Calu3 (cell line): ENCODE data around the gene SLC35A3. TPM values are rescaled to one million over a fixed set of nuclear protein-coding genes. Genes with fewer than 3 reads are reported as not detected.

Experiments
- BruUV-seq: library from RNA; stranded (reverse); fragments of 400-500 nt; replicated peaks from 2 replicates; lab custom pipeline; 2021; lab: Mats Ljungman, UMichigan
- CTCF ChIA-PET: fragments of 300-600 bp; sonication (Branson Sonifier 250); formaldehyde crosslinking; loops from one replicate; lab custom pipeline; 2022; ENCODE audit warnings: antibody characterized with exemption; lab: Charles Lee
- DNase-seq: peaks from one replicate; pipeline ENCODE4 v3.0.0; 2022
- H3K27ac Mint-ChIP-seq: one replicate; pipeline ENCODE4 v1.8.0; 2022; ENCODE audit warnings: mixed read lengths; ENCODE audit not compliant: unreplicated experiment
- H3K27me3 Mint-ChIP-seq: one replicate; pipeline ENCODE4 v1.8.0; 2022; ENCODE audit warnings: mixed read lengths; ENCODE audit not compliant: unreplicated experiment
- H3K36me3 Mint-ChIP-seq: one replicate; pipeline ENCODE4 v1.8.0; 2022; ENCODE audit warnings: mild to moderate bottlenecking, moderate library complexity, mixed read lengths; ENCODE audit not compliant: insufficient read depth, unreplicated experiment
- H3K4me1 Mint-ChIP-seq: one replicate; pipeline ENCODE4 v1.8.0; 2022; ENCODE audit warnings: mild to moderate bottlenecking, low read depth, mixed read lengths; ENCODE audit not compliant: unreplicated experiment
- H3K4me3 Mint-ChIP-seq: one replicate; pipeline ENCODE4 v1.8.0; 2022; ENCODE audit warnings: mild to moderate bottlenecking, low read depth, moderate library complexity, mixed read lengths; ENCODE audit not compliant: unreplicated experiment
- H3K9me3 Mint-ChIP-seq: one replicate; pipeline ENCODE4 v1.8.0; 2022; ENCODE audit warnings: low read depth, mixed read lengths; ENCODE audit not compliant: unreplicated experiment
- intact Hi-C: fragments of 100-400 bp; cut with micrococcal nuclease; formaldehyde crosslinking; loops from one replicate; pipeline ENCODE4 v1.10.0; 2022; ENCODE audit not compliant: unreplicated experiment
- total RNA-seq: library from RNA; stranded (reverse); gene quantifications from 2 replicates; pipeline ENCODE4 v1.2.3, GENCODE V29; 2022
- TF ChIP-seq, protein P1 (sequence below): fragments of 200-600 bp; IDR thresholded peaks from one replicate; pipeline ENCODE4 v1.8.0; 2022; ENCODE audit warnings: antibody characterized with exemption; ENCODE audit not compliant: unreplicated experiment

Gene SLC35A3
- total RNA-seq, 1 experiment from 2014 or later: 31.2 TPM

GRCh38 chr1:100053727-100054126 is 83.9 kb downstream of the SLC35A3 start:
- CTCF ChIA-PET: no interaction called here
- H3K9me3 Mint-ChIP-seq: no peaks in the 10 kb centered on the region
- TF ChIP-seq, protein P1, sequence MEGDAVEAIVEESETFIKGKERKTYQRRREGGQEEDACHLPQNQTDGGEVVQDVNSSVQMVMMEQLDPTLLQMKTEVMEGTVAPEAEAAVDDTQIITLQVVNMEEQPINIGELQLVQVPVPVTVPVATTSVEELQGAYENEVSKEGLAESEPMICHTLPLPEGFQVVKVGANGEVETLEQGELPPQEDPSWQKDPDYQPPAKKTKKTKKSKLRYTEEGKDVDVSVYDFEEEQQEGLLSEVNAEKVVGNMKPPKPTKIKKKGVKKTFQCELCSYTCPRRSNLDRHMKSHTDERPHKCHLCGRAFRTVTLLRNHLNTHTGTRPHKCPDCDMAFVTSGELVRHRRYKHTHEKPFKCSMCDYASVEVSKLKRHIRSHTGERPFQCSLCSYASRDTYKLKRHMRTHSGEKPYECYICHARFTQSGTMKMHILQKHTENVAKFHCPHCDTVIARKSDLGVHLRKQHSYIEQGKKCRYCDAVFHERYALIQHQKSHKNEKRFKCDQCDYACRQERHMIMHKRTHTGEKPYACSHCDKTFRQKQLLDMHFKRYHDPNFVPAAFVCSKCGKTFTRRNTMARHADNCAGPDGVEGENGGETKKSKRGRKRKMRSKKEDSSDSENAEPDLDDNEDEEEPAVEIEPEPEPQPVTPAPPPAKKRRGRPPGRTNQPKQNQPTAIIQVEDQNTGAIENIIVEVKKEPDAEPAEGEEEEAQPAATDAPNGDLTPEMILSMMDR: no peak
- no peak overlapping the region for H3K27ac Mint-ChIP-seq
- DNase-seq: no peak
- H3K36me3 Mint-ChIP-seq: peaks cover 5% of the 10 kb centered on the region
- H3K27me3 Mint-ChIP-seq: no peaks in the 10 kb centered on the region
- intact Hi-C loops: no loop called here
- H3K4me1 Mint-ChIP-seq: peaks cover 5% of the 10 kb centered on the region
- BruUV-seq: no TSS peak
- no peak overlapping the region for H3K4me3 Mint-ChIP-seq

- no TSS peak for BruUV-seq
- Mint-ChIP-seq H3K9me3 (no peaks in the 10 kb centered on the region), H3K4me1 (no peaks in the 10 kb centered on the region), H3K27ac (no peak overlapping the region), H3K4me3 (no peak overlapping the region), H3K36me3 (peaks cover 11% of the 10 kb centered on the region), H3K27me3 (no peaks in the 10 kb centered on the region)
- no peak for DNase-seq
- CTCF ChIA-PET: no interaction called here
- intact Hi-C loops: no loop called here
- TF ChIP-seq, protein P1: no peak
These were observed 91.9 kb downstream of the SLC35A3 start for GRCh38 chr1:100061681-100062080.

GRCh38 chr1:100065183-100065968 is 95.6 kb downstream of the SLC35A3 start:
- no peaks in the 10 kb centered on the region for H3K27me3 Mint-ChIP-seq
- CTCF ChIA-PET: no interaction called here
- BruUV-seq: no TSS peak
- H3K4me3 Mint-ChIP-seq: no peak overlapping the region
- peaks cover 17% of the 10 kb centered on the region for H3K36me3 Mint-ChIP-seq
- TF ChIP-seq, protein P1: no peak
- H3K27ac Mint-ChIP-seq: peak overlapping the region; percentile 50
- no peaks in the 10 kb centered on the region for H3K9me3 Mint-ChIP-seq
- H3K4me1 Mint-ChIP-seq: no peaks in the 10 kb centered on the region
- intact Hi-C loops: no loop called here
- no peak for DNase-seq

DNA sequence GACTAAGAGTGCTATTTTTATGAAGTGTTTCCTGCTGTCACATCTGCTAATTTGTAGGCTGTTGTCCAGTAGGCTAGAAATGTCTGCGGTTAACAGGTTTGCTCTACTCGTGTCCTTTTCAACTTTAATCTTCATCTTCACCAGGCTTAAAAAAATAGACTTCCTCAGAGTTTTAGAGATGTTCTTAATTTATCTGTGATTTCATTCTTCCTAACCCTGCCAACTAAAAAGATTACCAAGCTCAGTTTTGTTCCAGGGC is 96.1 kb downstream of the SLC35A3 start:
- no peak overlapping the region for H3K4me3 Mint-ChIP-seq
- CTCF ChIA-PET: no interaction called here
- DNase-seq: no peak
- peak overlapping the region; percentile 7 for H3K27ac Mint-ChIP-seq
- no peaks in the 10 kb centered on the region for H3K9me3 Mint-ChIP-seq
- intact Hi-C loops: no loop called here
- no peaks in the 10 kb centered on the region for H3K4me1 Mint-ChIP-seq
- H3K36me3 Mint-ChIP-seq: peaks cover 14% of the 10 kb centered on the region
- H3K27me3 Mint-ChIP-seq: no peaks in the 10 kb centered on the region
- BruUV-seq: no TSS peak
- TF ChIP-seq, protein P1: no peak
